Measurements from ENCODE around the gene ERICH6B.

DNA sequence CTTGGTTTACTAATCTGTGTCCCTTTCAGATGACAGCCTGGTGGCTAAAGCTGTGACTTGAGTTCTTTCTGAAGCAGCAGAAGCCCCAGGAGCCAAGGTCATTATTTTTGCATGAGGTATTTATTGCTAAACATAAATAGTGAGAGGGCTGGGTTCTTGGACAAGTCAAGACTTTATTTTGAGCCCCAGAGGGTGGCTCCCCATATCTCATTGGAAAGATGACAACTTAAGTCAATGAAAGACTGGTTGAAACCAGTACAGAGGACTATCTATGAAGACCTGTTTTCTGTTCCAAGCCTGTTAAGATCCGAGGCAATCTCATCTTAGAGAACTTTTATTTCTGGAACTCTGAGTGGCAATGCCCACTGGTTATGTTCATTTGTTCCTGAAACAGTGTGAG, 14.4 kb upstream of the ERICH6B start:
- TF ChIP-seq TCF4 (CRISPR knock-in tag; IDR thresholded peaks at IDR 0.05; ENCODE audit: borderline replicate concordance) (no peak), RARB (CRISPR knock-in tag; IDR thresholded peaks at IDR 0.05) (no peak), PATZ1 (CRISPR knock-in tag; IDR thresholded peaks at IDR 0.05; ENCODE audit: borderline replicate concordance) (no peak), PPARA (CRISPR knock-in tag; IDR thresholded peaks at IDR 0.05; ENCODE audit: borderline replicate concordance) (no peak), BACH2 (CRISPR knock-in tag; IDR thresholded peaks at IDR 0.05; ENCODE audit: borderline replicate concordance) (no peak)
- TF ChIP-seq, protein P1, sequence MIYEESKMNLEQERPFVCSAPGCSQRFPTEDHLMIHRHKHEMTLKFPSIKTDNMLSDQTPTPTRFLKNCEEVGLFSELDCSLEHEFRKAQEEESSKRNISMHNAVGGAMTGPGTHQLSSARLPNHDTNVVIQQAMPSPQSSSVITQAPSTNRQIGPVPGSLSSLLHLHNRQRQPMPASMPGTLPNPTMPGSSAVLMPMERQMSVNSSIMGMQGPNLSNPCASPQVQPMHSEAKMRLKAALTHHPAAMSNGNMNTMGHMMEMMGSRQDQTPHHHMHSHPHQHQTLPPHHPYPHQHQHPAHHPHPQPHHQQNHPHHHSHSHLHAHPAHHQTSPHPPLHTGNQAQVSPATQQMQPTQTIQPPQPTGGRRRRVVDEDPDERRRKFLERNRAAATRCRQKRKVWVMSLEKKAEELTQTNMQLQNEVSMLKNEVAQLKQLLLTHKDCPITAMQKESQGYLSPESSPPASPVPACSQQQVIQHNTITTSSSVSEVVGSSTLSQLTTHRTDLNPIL (CRISPR knock-in tag; IDR thresholded peaks at IDR 0.05; ENCODE audit: low read depth), result no peak

All from SK-N-SH treated with all-trans-retinoic acid at 6 μM for 48 hours (cell line).